RWPE2 (cell line): Measurements from ENCODE around the gene LRRC8E.

Source experiments
- ATAC-seq: fragments of 200-7000 bp; cut with Tn5 transposase; 3 replicates; pipeline ENCODE4 v1.9.1; 2021; ENCODE audit warnings: low read depth
- DNase-seq: peaks from one replicate; pipeline ENCODE4 v3.0.0-alpha.2; 2020; ENCODE audit warnings: low spot score
- H3K27ac ChIP-seq: fragments of 450-650 bp; 2 replicates; pipeline ENCODE4 v1.5.1; 2017; ENCODE audit warnings: mild to moderate bottlenecking; ENCODE audit not compliant: poor library complexity, severe bottlenecking
- H3K27me3 ChIP-seq: fragments of 250-450 bp; sonication (Bioruptor Pico); 2 replicates; pipeline ENCODE4 v1.5.1; 2021; ENCODE audit warnings: mild to moderate bottlenecking, moderate library complexity; ENCODE audit not compliant: insufficient read depth, poor library complexity, severe bottlenecking
- H3K36me3 ChIP-seq: fragments of 250-450 bp; sonication (Bioruptor Pico); 2 replicates; pipeline ENCODE4 v1.5.1; 2020; ENCODE audit warnings: low read depth, mild to moderate bottlenecking, moderate library complexity
- H3K4me1 ChIP-seq: fragments of 250-450 bp; sonication (Bioruptor Pico); 2 replicates; pipeline ENCODE4 v1.5.1; 2021; ENCODE audit warnings: mild to moderate bottlenecking, moderate library complexity; ENCODE audit not compliant: insufficient read depth, poor library complexity, severe bottlenecking
- H3K4me3 ChIP-seq: fragments of 250-450 bp; sonication (Bioruptor Pico); 2 replicates; pipeline ENCODE4 v1.5.1; 2021; ENCODE audit warnings: mild to moderate bottlenecking, moderate library complexity; ENCODE audit not compliant: severe bottlenecking
- H3K9me3 ChIP-seq: fragments of 250-450 bp; sonication (Bioruptor Pico); 2 replicates; pipeline ENCODE4 v1.5.1; 2021; ENCODE audit warnings: mild to moderate bottlenecking, moderate library complexity; ENCODE audit not compliant: severe bottlenecking
- TF ChIP-seq, protein P1 (sequence below): fragments of 450-650 bp; IDR thresholded peaks from one replicate; pipeline ENCODE4 v1.5.1; 2017; ENCODE audit warnings: mild to moderate bottlenecking, moderate library complexity; ENCODE audit not compliant: poor library complexity, severe bottlenecking

The LRRC8E gene

DNA sequence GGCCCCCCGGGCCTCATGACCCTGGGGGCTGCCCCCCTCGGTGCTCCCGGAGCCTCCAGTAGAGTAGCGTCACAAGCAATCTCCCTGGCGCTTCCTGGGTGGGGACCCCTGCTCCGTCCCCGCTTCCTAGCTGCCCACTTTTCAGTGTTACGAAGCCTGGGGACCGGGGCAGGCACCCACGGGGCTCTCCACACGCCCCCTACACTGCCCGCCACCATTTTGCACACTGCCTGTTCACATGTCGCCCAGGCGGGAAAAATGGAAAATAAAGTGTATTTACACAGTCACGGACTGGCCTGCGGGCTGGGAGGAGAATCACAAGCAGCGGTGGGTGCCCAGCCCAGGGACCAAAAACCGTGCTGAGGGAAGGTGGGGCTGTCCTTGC is 23.6 kb upstream of the LRRC8E start:
- TF ChIP-seq, protein P1, sequence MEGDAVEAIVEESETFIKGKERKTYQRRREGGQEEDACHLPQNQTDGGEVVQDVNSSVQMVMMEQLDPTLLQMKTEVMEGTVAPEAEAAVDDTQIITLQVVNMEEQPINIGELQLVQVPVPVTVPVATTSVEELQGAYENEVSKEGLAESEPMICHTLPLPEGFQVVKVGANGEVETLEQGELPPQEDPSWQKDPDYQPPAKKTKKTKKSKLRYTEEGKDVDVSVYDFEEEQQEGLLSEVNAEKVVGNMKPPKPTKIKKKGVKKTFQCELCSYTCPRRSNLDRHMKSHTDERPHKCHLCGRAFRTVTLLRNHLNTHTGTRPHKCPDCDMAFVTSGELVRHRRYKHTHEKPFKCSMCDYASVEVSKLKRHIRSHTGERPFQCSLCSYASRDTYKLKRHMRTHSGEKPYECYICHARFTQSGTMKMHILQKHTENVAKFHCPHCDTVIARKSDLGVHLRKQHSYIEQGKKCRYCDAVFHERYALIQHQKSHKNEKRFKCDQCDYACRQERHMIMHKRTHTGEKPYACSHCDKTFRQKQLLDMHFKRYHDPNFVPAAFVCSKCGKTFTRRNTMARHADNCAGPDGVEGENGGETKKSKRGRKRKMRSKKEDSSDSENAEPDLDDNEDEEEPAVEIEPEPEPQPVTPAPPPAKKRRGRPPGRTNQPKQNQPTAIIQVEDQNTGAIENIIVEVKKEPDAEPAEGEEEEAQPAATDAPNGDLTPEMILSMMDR: no peak
- Histone ChIP-seq H3K4me3 (no peak overlapping the region), H3K9me3 (no peaks in the 10 kb centered on the region), H3K4me1 (no peaks in the 10 kb centered on the region), H3K36me3 (no peaks in the 10 kb centered on the region), H3K27ac (no peak overlapping the region), H3K27me3 (no peaks in the 10 kb centered on the region)
- DNase-seq (no peak), ATAC-seq (no peak)

DNA sequence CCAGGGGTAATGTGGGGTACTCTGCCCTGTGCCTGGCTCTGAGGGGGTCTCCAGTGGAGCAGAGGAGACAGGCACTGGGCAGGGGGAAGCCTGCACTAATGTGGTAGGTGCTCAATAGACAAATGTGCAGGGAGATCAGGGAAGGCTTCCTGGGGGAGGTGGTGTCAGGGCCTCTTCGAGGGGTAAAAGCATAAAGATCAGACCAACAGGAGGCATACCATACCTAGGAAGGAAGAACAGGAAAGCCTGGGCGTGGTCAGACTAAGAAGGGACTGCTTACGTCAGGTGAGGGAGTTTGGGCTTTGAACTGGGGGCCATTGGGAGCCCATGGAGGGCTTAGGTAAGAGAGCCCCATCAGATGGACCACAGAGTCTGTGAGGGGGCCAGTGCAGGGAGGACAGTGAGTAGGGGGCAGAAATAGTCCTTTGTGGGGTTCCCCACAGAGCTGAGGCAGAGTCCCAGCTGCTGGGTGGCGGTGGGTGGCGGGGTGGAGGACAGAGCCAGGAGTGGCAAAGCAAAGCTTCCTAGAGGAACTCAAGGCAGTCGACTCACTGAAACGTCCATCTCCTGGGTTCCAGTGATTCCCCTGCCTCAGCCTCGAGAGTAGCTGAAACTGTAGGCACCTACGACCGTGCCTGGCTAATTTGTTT is 22.9 kb upstream of the LRRC8E start:
- Histone ChIP-seq H3K9me3 (no peaks in the 10 kb centered on the region), H3K4me3 (no peak overlapping the region), H3K27me3 (no peaks in the 10 kb centered on the region), H3K27ac (no peak overlapping the region), H3K4me1 (no peaks in the 10 kb centered on the region), H3K36me3 (no peaks in the 10 kb centered on the region)
- TF ChIP-seq, protein P1: no peak
- no peak for DNase-seq
- no peak for ATAC-seq

DNA sequence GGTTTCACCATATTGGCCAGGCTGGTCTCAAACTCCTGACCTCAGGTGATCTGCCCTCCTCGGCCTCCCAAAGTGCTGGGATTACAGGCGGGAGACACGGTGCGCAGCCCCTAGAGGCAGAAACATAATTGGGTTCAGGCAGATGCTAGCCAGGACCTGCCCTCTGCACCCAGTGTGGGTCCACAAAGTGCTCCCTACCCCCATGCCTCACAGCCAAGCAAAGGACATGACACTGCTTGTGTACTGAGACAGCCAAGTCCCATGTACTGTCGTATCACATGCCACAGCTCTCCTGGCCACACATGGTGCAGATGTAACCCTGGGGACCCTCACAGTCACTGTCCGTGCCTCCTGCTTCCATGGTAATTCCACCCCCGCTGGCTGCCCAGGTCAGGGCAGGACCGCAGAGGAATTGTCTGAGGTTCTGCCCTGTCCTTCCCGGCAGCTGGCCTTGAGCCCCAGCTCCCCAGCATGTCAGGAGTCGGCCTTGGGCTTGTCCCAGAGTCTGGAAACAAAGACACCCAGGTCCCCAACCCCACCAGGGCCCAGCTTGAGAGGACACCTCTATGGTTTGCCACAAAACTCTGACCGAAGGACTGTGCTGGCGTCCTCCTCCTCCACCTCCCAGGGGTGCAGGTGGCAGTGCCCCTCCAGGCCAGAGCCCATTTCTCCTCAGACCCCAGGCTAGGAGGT is 21.8 kb upstream of the LRRC8E start:
- TF ChIP-seq, protein P1: no peak
- ATAC-seq (no peak), DNase-seq (peak; percentile 51)
- Histone ChIP-seq H3K27ac (no peak overlapping the region), H3K4me3 (no peak overlapping the region), H3K27me3 (no peaks in the 10 kb centered on the region), H3K36me3 (no peaks in the 10 kb centered on the region), H3K4me1 (peaks cover 3% of the 10 kb centered on the region), H3K9me3 (no peaks in the 10 kb centered on the region)

DNA sequence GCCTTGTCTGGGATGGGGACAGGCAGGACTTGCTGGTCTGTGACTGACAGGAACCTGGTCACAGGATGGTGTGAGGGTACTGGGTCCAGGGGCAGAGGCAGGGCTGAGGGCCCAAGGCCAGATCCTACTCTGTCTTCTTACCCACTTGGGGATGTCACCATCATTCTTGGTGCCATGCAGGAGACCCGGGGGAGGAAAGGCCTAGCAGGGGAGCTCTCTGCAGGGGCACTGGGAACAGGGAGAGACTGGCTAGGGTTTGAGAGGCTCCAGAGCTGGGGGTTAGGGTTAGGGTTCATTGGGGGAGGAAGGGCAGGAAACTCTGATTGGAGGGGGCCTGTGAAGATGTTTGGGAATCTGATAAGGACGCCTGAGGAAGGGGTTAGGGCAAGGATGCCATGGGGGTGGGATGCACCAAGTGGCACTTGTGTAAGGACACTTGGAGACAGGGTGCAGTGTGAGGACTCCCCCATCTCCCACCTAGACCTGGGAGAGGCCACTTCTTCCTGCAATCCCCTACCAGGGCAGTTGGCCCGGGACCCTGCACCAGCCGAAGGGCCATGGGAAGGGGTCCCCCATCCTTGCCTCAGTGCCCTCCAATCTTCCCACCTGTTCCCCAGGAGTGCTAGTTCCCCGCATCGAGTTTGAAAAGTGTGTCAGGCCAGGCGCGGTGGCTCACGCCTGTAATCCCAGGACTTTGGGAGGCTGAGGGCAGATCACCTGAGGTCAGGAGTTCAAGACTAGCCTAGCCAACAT is 21.0 kb upstream of the LRRC8E start:
- ATAC-seq: no peak
- no peaks in the 10 kb centered on the region for H3K9me3 ChIP-seq
- peaks cover 3% of the 10 kb centered on the region for H3K4me1 ChIP-seq
- TF ChIP-seq, protein P1: no peak
- no peaks in the 10 kb centered on the region for H3K36me3 ChIP-seq
- H3K27me3 ChIP-seq: no peaks in the 10 kb centered on the region
- no peak overlapping the region for H3K27ac ChIP-seq
- no peak overlapping the region for H3K4me3 ChIP-seq
- no peak for DNase-seq

DNA sequence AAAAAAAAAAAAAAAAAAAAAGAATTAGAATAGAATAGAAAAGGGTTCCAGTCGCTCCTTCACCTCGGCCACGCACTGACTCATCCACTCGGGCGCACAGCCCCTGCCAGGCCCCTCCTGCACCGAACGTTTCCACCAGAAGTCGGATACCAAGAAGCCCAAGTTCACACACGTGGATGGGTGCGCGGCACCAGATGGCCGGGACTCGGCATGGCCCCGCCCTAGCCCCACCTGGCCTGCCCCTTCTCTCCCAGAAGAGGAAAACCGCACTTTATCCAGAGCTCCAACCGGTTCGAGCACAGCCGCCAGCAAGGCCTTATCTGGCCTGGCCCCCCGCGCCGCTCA is 20.0 kb upstream of the LRRC8E start:
- H3K36me3 ChIP-seq: no peaks in the 10 kb centered on the region
- peak overlapping the region; percentile 36 for H3K4me3 ChIP-seq
- H3K4me1 ChIP-seq: peaks cover 3% of the 10 kb centered on the region
- no peak overlapping the region for H3K27ac ChIP-seq
- no peak for ATAC-seq
- H3K9me3 ChIP-seq: no peaks in the 10 kb centered on the region
- TF ChIP-seq, protein P1: no peak
- H3K27me3 ChIP-seq: no peaks in the 10 kb centered on the region
- DNase-seq: peak; percentile 50
